ENCODE results near the gene LRRC8E.
"Not testable (repeated sequence)": the region's sequence is repeated elsewhere in the genome, so short reads cannot be mapped to it uniquely, and the experiment has no call there.

Gene LRRC8E

GRCh38 chr19:7917267-7918061 lies 29.2 kb downstream of the LRRC8E start:
- peaks cover 66% of the 10 kb centered on the region for H3K27me3 Mint-ChIP-seq
- peaks cover 13% of the 10 kb centered on the region for H3K36me3 Mint-ChIP-seq
- peak overlapping the region; percentile 70 for H3K4me3 Mint-ChIP-seq
- H3K27ac Mint-ChIP-seq, result no peak overlapping the region
- DNase-seq, result peak; percentile 69
- CTCF ChIA-PET, result interaction anchor here (0.7 to 1.4 kb wide), 7 partner anchors 9 to 65 kb away, joined by 3 to 11 read pairs (median 3); no protein-coding TSS in a partner anchor
- peaks cover 41% of the 10 kb centered on the region for H3K4me1 Mint-ChIP-seq
- no peaks in the 10 kb centered on the region for H3K9me3 Mint-ChIP-seq

- not testable (repeated sequence) for H3K36me3 Mint-ChIP-seq, H3K27ac Mint-ChIP-seq, H3K9me3 Mint-ChIP-seq, DNase-seq
- CTCF ChIA-PET, result interaction anchor here (0.7 to 1.4 kb wide), 7 partner anchors 9 to 66 kb away, joined by 3 to 11 read pairs (median 3); no protein-coding TSS in a partner anchor
- Mint-ChIP-seq H3K27me3 (peaks cover 66% of the 10 kb centered on the region), H3K4me3 (peak overlapping the region; percentile 23), H3K4me1 (peaks cover 41% of the 10 kb centered on the region)
Measured at GRCh38 chr19:7918062-7918614, 29.8 kb downstream of the LRRC8E start.

GRCh38 chr19:7918615-7919421 lies 30.5 kb downstream of the LRRC8E start:
- Mint-ChIP-seq H3K36me3 (peaks cover 7% of the 10 kb centered on the region), H3K4me3 (peak overlapping the region; percentile 83), H3K27ac (no peak overlapping the region), H3K4me1 (peaks cover 41% of the 10 kb centered on the region), H3K9me3 (no peaks in the 10 kb centered on the region), H3K27me3 (peaks cover 66% of the 10 kb centered on the region)
- DNase-seq, result no peak
- CTCF ChIA-PET, result interaction anchor here (1.0 to 2.7 kb wide), 5 partner anchors 15 to 67 kb away, joined by 3 to 14 read pairs (median 9); partner anchors contain the start of gene MAP2K7

- peaks cover 7% of the 10 kb centered on the region for H3K36me3 Mint-ChIP-seq
- no peaks in the 10 kb centered on the region for H3K9me3 Mint-ChIP-seq
- peak within 1 kb of the TSS; percentile 83 for H3K4me3 Mint-ChIP-seq
- peak; percentile 97 for DNase-seq
- H3K27ac Mint-ChIP-seq, result peak within 1 kb of the TSS; percentile 89
- peaks cover 44% of the 10 kb centered on the region for H3K4me1 Mint-ChIP-seq
- CTCF ChIA-PET, result interaction anchor here (1.0 to 2.7 kb wide), 6 partner anchors 16 to 82 kb away, joined by 3 to 14 read pairs (median 6); partner anchors contain the start of genes MAP2K7 and TIMM44
- H3K27me3 Mint-ChIP-seq, result peaks cover 58% of the 10 kb centered on the region
Measured at GRCh38 chr19:7919610-7920518, 31.6 kb downstream of the LRRC8E start, which contains the start of gene SNAPC2. Gene SNAPC2 (plus strand): TSS chr19:7920338. CDS start chr19:7920367, 29 bp downstream.

- peak; percentile 100 for DNase-seq
- Mint-ChIP-seq H3K27me3 (peaks cover 50% of the 10 kb centered on the region), H3K36me3 (peaks cover 7% of the 10 kb centered on the region), H3K4me1 (peaks cover 43% of the 10 kb centered on the region), H3K27ac (peak overlapping the region; percentile 89), H3K9me3 (no peaks in the 10 kb centered on the region), H3K4me3 (peak overlapping the region; percentile 83)
- CTCF ChIA-PET, result interaction anchor here (0.9 to 2.7 kb wide), 7 partner anchors 17 to 348 kb away, joined by 3 to 14 read pairs (median 5); partner anchors contain the start of genes MAP2K7 and TIMM44
Measured at GRCh38 chr19:7920519-7921301, 32.4 kb downstream of the LRRC8E start.

GRCh38 chr19:7921302-7921966 lies 33.1 kb downstream of the LRRC8E start:
- CTCF ChIA-PET, result interaction anchor here (0.7 to 2.7 kb wide), 7 partner anchors 18 to 348 kb away, joined by 3 to 14 read pairs (median 5); partner anchors contain the start of genes MAP2K7 and TIMM44
- DNase-seq, result no peak
- Mint-ChIP-seq H3K4me1 (peaks cover 42% of the 10 kb centered on the region), H3K9me3 (no peaks in the 10 kb centered on the region), H3K4me3 (peak overlapping the region; percentile 83), H3K27me3 (peaks cover 42% of the 10 kb centered on the region), H3K36me3 (peaks cover 7% of the 10 kb centered on the region), H3K27ac (peak overlapping the region; percentile 89)

GRCh38 chr19:7921967-7922835 lies 33.9 kb downstream of the LRRC8E start:
- peaks cover 35% of the 10 kb centered on the region for H3K27me3 Mint-ChIP-seq
- no peak for DNase-seq
- H3K27ac Mint-ChIP-seq, result peak overlapping the region; percentile 78
- CTCF ChIA-PET, result interaction anchor here (0.7 kb wide), 1 partner anchor 60 kb away, joined by 3 read pairs; no protein-coding TSS in a partner anchor
- peaks cover 7% of the 10 kb centered on the region for H3K36me3 Mint-ChIP-seq
- peak overlapping the region; percentile 55 for H3K4me3 Mint-ChIP-seq
- H3K4me1 Mint-ChIP-seq, result peaks cover 40% of the 10 kb centered on the region
- H3K9me3 Mint-ChIP-seq, result no peaks in the 10 kb centered on the region

- DNase-seq, result no peak
- peak overlapping the region; percentile 59 for H3K27ac Mint-ChIP-seq
Measured at GRCh38 chr19:7922836-7923195, 34.5 kb downstream of the LRRC8E start.

GRCh38 chr19:7923295-7924191 lies 35.2 kb downstream of the LRRC8E start:
- peak overlapping the region; percentile 21 for H3K4me3 Mint-ChIP-seq
- H3K36me3 Mint-ChIP-seq, result peaks cover 7% of the 10 kb centered on the region
- no peaks in the 10 kb centered on the region for H3K9me3 Mint-ChIP-seq
- DNase-seq, result no peak
- no peak overlapping the region for H3K27ac Mint-ChIP-seq
- H3K27me3 Mint-ChIP-seq, result peaks cover 21% of the 10 kb centered on the region
- CTCF ChIA-PET, result interaction anchor here (1.0 to 1.2 kb wide), 3 partner anchors 42 to 71 kb away, joined by 3 to 7 read pairs (median 3); no protein-coding TSS in a partner anchor
- peaks cover 32% of the 10 kb centered on the region for H3K4me1 Mint-ChIP-seq

More at GRCh38 chr19:7922836-7923195, 34.5 kb downstream of the LRRC8E start:
- Mint-ChIP-seq H3K9me3 (no peaks in the 10 kb centered on the region), H3K4me1 (peaks cover 37% of the 10 kb centered on the region), H3K36me3 (peaks cover 7% of the 10 kb centered on the region), H3K27me3 (peaks cover 29% of the 10 kb centered on the region), H3K4me3 (peak overlapping the region; percentile 21)
- CTCF ChIA-PET, result interaction anchor here (1.0 kb wide), 1 partner anchor 71 kb away, joined by 3 read pairs; no protein-coding TSS in a partner anchor

GRCh38 chr19:7924241-7924640 lies 35.9 kb downstream of the LRRC8E start:
- H3K4me3 Mint-ChIP-seq, result peak overlapping the region; percentile 38
- H3K4me1 Mint-ChIP-seq, result peaks cover 31% of the 10 kb centered on the region
- no peaks in the 10 kb centered on the region for H3K9me3 Mint-ChIP-seq
- peaks cover 14% of the 10 kb centered on the region for H3K27me3 Mint-ChIP-seq
- CTCF ChIA-PET, result interaction anchor here (1.1 to 1.2 kb wide), 2 partner anchors 43 to 70 kb away, joined by 3 to 7 read pairs; no protein-coding TSS in a partner anchor
- no peak overlapping the region for H3K27ac Mint-ChIP-seq
- H3K36me3 Mint-ChIP-seq, result peaks cover 7% of the 10 kb centered on the region
- no peak for DNase-seq
